Activated CD8-positive, alpha-beta memory T cell treated with anti-CD3 and anti-CD28 coated beads for 24 hours (primary cell): Measurements from ENCODE around the gene LBP.
"Not testable (repeated sequence)": the region's sequence is repeated elsewhere in the genome, so short reads cannot be mapped to it uniquely, and the experiment has no call there.

Source experiments
- DNase-seq: peaks from one replicate; pipeline ENCODE4 v3.0.0-alpha.2; 2020

Gene LBP

DNA sequence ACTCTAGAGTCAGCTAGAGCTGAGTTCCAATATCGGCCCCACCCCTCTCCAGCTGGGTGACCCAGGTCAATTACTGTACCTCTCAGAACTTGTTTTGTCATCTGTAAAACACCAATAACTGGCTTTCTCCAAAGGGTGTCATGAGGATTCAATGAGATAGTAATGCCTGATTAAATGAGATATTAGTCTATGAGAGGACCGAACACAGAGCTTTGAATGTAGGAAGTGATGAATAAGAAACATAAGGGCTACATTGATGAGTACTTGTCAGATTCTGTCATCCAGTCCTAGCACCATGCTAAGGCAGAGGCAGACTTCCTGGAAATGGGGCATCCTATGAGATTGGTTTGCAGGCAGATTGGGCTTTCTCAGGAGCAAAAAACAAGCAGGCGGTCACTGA lies 22.1 kb upstream of the LBP start:
- DNase-seq = no peak

DNA sequence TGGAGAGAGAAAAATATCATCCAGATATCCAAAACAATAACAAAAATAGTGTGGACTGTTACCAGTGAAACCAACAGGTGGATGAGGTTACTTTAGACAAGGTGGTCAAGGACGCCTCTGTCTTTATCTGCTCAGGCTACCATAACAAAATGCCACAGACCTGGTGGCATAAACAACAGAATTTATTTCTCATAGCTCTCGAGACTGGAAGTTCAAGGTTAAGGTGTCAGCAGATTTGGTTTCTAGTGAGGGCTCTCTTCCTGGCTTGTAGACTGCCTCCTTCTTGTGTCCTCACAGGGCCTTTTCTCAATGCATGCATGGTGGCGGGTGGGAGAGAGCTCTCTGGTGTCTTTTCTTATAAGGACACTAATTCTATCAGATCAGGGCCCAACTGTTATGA lies 21.1 kb upstream of the LBP start:
- no peak for DNase-seq

DNA sequence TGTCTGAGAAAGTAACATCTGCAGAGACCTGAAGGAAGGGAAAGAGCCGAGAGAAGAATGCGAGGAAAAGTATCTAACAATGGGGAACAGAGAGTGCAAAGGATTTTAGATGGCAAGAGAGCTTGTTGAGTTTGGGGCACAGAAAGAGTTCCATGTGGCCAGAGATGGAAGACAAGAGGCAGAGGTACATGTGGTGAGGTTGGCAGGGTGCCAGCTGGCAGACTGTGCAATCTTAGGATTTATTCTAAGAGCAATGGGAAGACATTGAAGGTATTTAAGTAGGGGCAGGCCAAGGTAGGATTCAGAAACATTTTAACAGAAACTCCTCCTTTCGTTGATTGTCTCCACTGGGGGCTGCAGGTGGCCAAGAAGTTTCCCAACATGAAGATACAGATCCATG lies 20.4 kb upstream of the LBP start:
- DNase-seq = no peak

DNA sequence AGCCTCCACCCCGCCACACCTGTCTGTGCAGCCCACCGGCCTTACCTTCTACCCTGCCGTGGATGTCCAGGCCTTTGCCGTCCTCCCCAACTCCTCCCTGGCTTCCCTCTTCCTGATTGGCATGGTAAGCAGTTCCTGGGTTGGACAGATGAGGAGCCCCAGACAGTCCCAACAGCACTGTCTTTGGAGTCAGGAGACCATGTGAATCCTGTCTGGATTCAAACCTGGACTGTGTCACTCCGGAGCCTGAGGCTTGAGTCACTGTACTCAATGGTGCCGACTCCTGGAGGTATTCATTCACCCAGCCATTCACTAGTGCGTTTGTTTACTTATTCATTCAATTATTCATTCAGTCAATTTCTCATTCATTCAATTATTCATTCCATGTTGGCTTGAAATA lies 20.0 kb upstream of the LBP start:
- no peak for DNase-seq

DNA sequence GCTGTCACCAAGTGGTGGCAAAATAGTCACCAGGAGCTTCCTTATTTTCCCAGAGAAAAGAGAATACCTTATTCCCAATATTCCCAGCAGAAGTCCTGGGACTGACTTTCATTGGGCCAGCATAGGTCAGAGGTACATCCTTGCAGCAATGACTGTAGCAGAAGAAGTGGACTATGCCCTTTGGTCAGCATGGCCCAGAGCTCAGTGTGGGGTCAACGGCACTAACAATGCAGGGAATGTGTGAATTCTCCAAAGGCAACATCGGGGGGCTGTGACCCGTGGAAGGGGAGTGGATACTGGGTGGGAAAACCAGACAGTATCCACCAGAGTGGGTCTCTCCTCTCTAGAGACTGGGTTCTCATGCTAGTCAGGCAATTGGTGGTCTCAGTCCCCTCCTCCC lies 15.6 kb upstream of the LBP start:
- no peak for DNase-seq

DNA sequence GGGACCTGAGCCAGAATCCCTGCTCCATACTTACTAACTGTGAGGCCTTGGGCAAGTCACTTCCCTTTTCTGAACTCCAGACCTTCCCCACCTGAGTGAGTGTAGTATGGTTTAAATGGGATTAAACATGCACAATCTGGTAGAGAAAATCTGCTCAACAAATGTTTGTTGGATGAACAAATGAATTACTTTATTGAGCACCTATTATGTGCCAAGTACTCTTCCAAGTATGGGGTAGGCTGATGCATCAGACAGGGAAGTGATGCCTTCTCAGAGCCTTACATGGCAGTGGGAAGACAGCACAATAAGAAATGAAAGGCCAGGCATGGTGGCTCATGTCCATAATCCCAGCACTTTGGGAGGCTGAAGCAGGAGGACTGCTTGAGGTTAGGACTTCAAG lies 15.0 kb upstream of the LBP start:
- no peak for DNase-seq

DNA sequence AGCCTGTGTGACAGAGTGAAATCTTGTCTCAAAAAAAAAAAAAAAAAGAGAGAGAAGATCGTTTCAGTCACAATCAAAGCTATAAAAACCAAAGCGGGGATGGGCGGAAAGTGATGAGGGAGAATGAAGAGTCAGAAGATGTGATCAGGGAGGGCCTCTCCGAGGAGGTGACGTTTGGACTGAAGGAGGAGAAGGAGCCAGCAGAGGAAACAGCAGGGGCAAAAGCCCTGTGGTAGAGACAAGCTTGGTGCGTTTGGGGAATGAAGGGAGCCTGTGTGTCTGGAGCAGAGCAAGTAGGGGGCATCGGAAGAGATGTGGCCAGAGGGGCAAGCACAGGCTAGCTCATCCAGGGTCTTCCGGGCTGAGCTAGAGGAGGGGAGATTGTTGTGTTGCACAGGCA lies 14.5 kb upstream of the LBP start:
- DNase-seq = no peak

DNA sequence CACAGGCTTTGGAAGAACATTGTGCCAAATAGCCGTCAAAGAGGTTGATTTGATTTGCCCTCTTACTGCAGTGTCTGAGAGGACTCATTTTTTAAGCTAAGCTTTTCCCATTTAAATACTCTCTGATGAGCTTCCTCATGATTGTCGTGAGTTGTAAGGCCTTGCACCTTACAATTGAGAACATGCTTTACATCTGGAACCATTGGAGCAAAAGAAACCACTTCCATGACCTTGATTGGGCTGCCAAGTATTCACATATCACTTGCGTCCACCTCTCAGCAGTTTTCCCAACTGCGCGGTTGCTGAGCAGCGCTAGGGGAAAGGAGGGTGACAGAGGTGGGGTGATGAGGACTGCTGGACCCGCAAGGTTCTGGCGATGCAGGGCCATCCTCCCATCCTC lies 12.3 kb upstream of the LBP start:
- no peak for DNase-seq

DNA sequence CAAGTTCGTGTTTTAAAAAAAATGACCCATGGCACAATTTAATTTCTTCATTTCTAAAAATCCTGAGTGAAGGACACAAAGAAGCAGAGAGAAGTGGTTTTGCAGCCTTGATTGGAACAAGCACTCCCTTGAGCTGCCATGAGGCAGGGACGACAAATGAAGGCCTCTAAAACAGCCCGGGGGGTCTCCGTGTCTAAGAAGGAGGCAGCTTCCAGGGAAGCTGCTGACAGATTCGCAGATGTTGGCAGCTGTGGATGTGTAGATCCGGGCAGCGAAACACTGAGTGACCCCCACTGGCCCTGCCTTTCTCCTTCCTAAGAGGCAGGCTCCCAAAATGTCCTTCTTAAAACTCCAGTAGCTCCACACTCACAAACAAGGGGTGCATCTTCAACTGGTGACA lies 9.6 kb upstream of the LBP start:
- no peak for DNase-seq

DNA sequence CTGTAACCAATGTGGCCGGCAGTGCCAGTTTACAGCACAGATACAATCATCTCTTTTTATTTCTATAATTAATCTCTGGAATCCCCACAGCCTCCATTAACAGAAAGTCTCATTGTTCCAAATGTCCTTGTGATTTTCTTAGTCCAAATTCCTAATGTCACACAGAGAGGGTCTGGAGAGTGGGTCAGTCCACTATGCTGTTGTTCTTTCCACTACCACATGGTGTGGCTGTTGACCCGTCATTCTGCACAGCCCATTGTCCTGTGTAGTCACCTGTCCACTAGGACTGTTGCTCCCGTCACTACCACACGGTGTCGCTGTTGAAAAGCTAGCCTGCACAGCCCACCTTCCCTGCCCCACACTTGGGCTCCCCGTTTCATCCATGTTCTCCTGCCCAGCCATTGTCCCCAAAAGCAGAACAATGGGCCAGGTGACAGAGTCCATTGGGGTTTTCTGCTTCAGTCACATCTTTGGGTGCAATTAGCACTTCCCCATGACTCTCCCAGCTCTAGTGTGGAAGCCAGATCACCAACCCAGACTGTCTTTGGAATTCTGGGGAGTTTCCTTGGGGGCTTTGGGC lies 8.6 kb upstream of the LBP start:
- DNase-seq = no peak

DNA sequence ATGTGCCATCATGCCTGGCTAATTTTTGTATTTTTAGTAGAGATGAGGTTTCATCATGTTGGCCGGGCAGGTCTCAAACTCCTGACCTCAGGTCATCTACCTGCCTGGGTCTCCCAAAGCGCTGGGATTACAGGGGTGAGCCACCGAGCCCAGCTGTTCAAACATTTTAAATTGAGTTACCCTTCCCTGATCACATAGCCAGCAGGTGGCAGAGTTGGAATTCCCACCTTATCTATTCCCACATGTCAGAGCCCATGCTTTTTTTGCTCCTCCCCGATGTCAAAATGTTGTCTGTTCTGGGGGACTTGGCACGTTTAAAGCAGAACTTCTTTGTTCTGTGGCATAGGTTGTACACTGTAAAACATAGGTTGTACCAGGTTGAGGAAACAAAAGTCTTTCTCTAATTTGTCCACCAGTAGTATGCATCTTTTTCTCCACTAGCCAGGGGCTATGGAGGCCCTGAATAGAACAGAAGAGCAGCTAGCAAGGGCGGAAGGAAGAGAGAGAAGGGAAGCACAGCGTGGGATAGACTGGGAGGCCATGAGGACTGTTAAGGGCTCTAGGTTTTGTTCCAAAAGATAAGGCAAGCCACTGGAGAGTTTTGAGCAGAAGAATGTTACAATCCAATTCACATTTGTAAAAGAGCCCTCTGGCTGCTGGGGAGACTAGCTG lies 7.3 kb upstream of the LBP start:
- DNase-seq = no peak

DNA sequence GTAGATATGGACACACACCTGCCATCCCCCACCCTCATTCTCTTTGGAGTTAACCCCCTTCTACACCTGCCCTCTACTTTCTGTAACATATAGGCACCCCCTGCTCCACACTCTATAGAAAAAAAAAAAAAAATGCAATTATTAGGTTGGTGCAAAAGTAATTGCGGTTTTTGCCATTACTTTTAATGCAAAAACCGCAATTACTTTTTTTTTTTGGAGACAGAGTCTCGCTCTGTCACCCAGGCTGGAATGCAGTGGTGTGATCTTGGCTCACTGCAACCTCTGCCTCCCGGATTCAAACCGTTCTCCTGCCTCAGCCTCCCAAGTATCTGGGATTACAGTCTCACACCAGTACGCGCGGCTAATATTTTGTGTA lies 6.8 kb upstream of the LBP start:
- not testable (repeated sequence) for DNase-seq

DNA sequence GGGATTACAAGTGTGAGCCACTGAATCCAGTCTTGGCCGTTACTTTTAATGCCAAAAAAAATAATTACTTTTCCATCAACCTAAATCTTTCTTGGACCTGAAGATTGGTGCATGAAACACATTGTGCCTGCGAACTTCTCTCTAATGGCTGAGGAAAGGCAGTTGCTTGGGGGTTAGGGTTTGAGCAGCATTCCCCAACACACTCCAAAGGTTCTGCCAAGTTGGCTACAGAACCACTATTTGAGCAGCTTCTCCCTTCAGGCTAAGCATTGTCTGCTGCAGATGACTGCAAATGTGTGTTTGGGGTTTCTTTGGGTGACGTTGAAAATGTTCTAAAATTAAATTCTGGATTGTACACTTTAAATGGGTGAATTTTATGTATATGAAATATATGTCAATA lies 6.3 kb upstream of the LBP start:
- no peak for DNase-seq

DNA sequence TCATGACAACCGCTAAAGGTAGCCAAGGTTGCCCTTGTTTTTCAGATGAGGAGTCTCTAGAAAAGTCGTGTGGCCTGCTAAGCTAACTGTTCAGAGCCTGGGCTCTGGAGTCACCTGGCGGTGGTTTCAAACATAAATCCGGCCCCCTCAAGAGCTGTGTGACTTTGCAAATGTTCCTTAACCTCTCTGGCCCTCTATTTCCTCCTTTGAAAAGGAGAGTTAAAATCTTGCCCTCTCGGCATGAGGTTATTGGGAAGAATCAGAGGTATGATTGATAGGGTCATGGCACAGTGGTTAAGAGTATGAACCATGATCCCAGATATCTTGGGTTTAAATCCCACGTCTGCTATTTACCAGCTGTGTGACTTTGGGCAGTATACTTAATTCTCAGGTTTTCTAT lies 5.6 kb upstream of the LBP start:
- no peak for DNase-seq

DNA sequence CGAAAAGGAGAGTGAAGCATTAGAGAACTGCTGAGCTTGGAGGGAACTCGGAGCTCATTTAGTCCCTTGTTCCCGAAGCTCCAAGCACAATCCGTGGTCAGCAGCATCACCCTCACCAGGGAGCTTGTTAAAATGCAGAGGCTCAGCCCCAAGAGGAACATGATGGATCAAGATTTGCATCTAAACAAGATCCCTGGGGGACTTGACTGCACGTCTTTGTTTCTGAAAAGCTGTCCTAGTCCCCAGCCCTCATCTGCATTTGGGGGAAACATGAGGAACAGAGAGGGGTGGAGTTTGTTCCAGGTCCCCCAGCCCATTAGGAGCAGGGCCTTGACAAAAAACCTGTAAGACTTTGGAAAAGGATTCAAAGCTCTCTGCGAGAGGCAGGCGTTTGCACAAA lies 4.1 kb upstream of the LBP start:
- no peak for DNase-seq

DNA sequence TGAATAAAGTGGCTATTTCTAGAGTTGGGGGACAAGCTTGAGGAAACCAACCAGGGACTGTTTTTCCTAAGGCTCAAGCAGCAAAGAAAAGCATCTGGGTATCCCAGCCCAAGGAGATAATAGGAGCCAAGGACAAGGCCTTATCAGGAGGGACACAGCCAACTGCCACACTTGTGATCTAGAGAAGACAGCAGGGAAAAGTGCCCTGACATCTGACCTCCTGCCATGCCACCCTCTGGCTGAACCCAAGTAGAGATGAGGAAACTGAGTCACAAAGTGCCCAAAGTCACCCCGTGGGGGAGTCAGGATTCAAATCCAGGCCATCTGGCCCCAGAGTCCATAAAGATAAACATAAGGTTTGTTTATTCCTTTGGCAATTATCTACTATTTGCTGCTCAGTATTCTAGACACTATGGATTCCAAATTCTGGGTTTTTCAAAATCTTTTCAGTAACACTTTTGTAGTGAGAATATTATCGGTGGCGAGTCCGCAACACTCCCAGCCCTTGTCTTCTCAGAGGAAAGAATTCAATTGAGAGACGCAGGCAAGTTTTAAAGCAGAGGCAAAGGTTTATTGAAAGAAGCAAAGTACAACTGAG lies 3.5 kb upstream of the LBP start:
- no peak for DNase-seq

DNA sequence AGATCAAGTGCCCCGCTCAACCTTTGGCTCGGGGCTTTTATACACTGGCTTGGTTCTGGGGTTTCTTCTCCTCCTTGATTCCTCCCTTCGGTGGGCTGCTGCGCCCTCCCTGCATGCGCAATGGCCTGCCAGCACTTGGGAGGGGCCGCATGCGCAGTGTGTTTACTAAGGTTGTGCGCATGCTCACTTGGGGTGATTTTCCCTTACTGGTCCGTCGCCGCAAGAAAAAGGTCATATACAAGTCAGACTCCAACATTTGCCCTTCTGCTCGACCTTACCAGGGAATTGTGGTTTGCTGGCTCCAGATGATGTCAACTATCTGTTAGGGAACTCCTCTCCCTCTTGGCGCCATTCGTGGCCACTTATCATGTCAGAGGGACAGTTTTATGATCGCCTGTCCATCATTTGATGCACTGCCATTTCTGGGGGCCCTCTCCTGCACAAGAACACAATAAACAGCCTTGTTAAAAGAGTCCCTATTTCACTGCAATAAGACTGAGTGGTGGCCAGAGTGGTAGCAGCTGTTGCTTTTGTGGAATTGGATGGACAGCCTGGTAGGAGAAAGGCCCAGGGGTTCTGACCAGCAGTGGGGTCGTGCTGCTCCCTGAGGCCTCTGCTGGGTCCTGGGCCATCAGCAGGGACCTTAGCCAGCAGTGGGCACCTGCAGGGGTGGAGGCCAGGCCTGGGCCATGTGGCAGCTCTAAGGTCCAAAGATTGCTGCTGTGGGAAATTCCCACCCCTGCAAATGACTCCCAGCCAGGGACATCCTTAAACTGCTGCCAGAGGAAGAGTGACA lies 2.8 kb upstream of the LBP start:
- DNase-seq = no peak

DNA sequence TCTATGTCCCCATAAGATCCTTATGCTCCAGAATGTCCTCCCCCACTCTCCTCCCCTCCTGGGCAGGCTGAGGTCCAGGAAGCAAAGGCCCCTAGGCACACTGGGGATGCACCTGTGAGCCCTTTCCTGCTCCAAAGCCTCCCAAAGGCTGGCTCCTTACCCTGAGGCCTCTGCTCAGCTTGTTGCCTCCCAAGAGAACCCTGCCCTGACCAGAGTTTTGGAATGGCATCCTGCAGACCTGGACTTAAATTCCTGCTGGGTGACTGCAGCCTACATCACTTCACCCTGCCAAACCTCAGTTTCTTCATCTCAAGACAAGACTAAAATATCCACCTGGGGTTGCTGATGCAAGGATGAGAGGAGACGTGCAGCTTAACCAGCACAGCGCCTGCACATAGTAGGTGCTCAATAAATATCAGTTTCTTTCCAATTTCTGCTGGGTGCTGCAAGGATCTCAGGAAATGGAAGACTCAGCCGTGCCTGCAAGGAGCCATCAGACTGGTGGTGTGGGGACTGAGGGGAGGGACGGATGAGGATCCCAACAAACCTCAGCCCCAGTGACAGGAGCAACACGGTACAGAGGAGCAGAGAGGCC lies 2.1 kb upstream of the LBP start:
- DNase-seq = no peak

DNA sequence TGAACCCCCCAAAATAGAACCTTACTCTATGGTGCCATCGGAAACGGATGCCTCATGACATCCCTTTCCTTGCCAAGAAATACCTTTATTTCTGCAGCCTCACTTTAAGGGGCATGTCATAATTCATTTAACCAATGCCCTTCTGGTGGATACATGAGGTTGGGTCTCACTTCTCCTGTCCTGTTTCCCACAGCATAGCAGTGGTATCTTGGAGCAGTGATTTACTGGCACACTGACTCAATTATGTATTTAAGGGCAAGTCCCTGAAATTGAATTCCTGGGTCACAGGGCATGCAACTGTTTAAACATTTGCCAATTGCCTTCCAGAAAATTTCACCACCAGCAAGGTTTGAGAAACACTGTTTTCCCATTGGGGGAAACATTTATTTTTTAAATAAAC lies 639 bp upstream of the LBP start:
- DNase-seq = no peak

DNA sequence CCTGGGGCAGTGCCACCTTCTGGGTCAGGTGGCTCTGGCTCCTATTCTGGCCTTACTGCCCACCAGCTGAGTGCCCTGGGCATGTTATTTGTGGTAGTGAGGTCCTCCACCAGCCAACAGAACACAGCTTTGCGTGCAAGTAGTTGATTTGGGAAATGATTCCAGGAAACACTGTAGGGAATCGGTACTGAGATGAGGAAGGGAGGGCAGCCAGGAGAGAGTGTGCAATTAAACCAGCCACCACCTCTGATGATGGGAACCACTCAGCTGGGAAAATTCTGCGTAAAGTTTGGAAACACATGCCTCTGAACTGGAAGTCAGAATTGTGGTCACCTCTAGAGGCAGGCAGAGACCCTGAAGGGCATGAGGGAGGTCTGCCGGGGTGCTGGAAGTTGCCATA lies 459 bp downstream of the LBP start:
- no peak for DNase-seq

DNA sequence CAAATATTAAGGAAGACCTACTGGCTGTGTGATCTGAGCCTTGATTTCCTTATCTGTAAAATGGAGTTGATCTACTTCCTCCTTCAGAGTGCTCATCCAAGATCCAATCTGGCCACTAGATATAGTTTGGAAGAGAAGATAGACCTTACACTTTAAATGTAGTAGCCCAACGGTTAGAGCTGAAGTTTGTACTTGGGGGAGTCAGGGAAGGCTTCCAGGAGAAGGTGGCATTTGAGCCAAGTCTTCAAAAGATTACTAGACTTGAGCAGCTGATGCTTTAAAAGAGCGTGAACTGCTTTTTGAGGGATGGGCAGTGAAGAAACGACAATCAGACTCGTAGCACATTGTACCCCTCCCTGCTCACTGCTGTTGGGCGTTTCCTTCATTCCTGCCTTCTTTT lies 3.6 kb downstream of the LBP start:
- no peak for DNase-seq

DNA sequence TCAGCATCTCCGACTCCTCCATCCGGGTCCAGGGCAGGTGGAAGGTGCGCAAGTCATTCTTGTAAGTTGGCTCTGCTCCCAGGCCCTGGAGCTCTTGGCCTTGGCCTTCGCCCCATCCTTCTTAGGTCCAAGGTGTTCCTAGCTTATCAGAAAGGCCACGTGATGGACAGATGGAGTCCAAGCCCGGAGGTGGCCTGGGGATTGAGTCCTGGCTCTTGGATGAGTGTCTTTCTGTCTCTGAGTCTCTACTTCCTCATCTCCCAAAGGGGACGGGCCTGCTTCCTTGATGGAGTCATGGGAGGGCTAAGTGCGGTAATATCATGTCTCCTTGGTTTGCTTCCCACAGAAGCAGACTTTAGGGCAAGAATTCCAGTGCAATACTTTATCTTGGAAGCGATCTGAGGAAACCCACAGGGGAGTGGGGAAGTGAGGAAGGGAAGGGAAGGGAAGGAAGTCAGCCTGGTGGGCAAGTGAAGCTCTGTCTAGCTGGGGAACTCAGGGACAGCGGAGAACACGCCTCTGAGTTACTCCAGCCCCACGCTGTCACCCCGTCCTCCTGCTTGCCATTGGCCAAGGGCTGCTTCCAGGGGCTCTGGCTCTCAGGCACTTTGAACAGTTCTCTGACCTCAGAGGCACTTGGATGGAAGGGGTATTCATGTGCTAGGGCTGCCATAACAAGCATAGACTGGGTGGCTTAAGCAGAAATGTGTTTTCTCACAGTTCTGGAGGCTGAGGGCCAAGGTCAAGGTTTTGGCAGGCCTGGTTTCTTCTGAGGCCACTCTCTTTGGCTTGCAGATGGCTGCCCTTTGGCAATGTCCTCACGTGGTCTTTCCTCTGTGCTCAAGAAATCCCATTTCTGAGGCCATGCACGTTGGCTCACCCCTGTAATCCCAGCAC lies 4.8 kb downstream of the LBP start:
- DNase-seq = no peak

DNA sequence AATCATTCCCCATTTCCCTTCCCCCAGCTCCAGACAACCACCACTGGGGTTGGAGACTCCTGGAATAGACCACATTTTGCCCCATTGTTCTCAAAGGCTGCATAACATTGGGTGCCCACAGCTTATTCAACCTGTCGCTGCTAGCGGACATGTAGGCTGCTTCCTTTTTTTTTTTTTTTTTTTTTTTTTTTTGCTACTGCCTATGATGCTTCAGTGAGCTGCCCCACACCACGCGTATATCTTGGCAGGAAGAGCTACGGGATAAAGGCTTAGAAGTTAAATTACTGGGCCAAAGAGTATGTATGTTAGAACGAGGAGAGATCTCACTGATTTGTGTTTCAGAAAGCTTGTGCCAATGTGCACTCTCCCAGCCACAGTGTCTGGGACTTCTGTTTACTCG lies 7.0 kb downstream of the LBP start:
- DNase-seq = no peak
